Endometrium (tissue), 2 donors: Measurements from ENCODE around the gene TPST2.
"Not testable (repeated sequence)": the region's sequence is repeated elsewhere in the genome, so short reads cannot be mapped to it uniquely, and the experiment has no call there.

ENCODE experiments used
- FAIRE-seq: peaks from 2 replicates; lab custom pipeline; 2012; peaks lifted over from hg19 to GRCh38; lab: Jason Lieb, UNC
- donor health status: control.
- donor health status: control.

Gene TPST2

GRCh38 chr22:26589845-26590736 lies at the start of gene TPST2:
TPST2 (minus strand) TSS chr22:26590132; CDS start chr22:26541630, 48,502 bp downstream.
- no peak for FAIRE-seq

- no peak for FAIRE-seq
These were observed 46.4 kb upstream of the TPST2 start for GRCh38 chr22:26636296-26636695.

GRCh38 chr22:26635117-26635516 lies 45.2 kb upstream of the TPST2 start:
- FAIRE-seq = no peak

- FAIRE-seq = no peak
These were observed 44.3 kb upstream of the TPST2 start for GRCh38 chr22:26634189-26634588.

GRCh38 chr22:26632422-26633155 lies 42.7 kb upstream of the TPST2 start:
- FAIRE-seq = no peak

- FAIRE-seq = no peak
These were observed 41.4 kb upstream of the TPST2 start for GRCh38 chr22:26631282-26631681.

- FAIRE-seq = no peak
These were observed 40.2 kb upstream of the TPST2 start for GRCh38 chr22:26629988-26630761.

- FAIRE-seq = no peak
These were observed 34.9 kb upstream of the TPST2 start for GRCh38 chr22:26624803-26625202.

GRCh38 chr22:26623984-26624383 lies 34.1 kb upstream of the TPST2 start:
- FAIRE-seq = no peak

- FAIRE-seq = no peak
These were observed 31.7 kb upstream of the TPST2 start, which contains the start of gene CRYBA4 for GRCh38 chr22:26621663-26622062. CRYBA4 (plus strand) TSS chr22:26621963; CDS start chr22:26622597, 634 bp downstream.

GRCh38 chr22:26620197-26620596 lies 30.3 kb upstream of the TPST2 start:
- no peak for FAIRE-seq

- no peak for FAIRE-seq
These were observed 29.6 kb upstream of the TPST2 start for GRCh38 chr22:26619510-26619909.

GRCh38 chr22:26618455-26618854 lies 28.5 kb upstream of the TPST2 start:
- FAIRE-seq = no peak

- no peak for FAIRE-seq
These were observed 27.6 kb upstream of the TPST2 start, which contains the start of gene CRYBB1 for GRCh38 chr22:26617271-26618199. CRYBB1 (minus strand) TSS chr22:26618027; CDS start chr22:26616319, 1,708 bp downstream.

GRCh38 chr22:26616650-26617049 lies 26.7 kb upstream of the TPST2 start:
- no peak for FAIRE-seq

- no peak for FAIRE-seq
These were observed 26.0 kb upstream of the TPST2 start for GRCh38 chr22:26615830-26616435.

GRCh38 chr22:26615149-26615548 lies 25.2 kb upstream of the TPST2 start:
- FAIRE-seq = no peak

GRCh38 chr22:26614322-26614721 lies 24.4 kb upstream of the TPST2 start:
- no peak for FAIRE-seq

- not testable (repeated sequence) for FAIRE-seq
These were observed 23.8 kb upstream of the TPST2 start for GRCh38 chr22:26613753-26614152.

- FAIRE-seq = no peak
These were observed 22.7 kb upstream of the TPST2 start for GRCh38 chr22:26612652-26613051.

- no peak for FAIRE-seq
These were observed 21.1 kb upstream of the TPST2 start for GRCh38 chr22:26610996-26611395.
